ENCODE data around the gene RYK.

- TF ChIP-seq POLR2A (IDR thresholded peaks at IDR 0.05; ENCODE audit: low read length) (no peak), GATA1 (IDR thresholded peaks at IDR 0.05; ENCODE audit: low read depth, low read length) (no peak)
Measured at GRCh38 chr3:134244921-134245320, 5.7 kb downstream of the RYK start.

Measured in erythroblast (primary cell).